HG02970 (cell line): ENCODE data around the gene KIF22.

Source experiments
- ATAC-seq: cut with Tn5 transposase; IDR thresholded peaks from one replicate; pipeline ENCODE4 v1.9.1; 2021; ENCODE audit warnings: mild to moderate bottlenecking, moderate library complexity, moderate number of reproducible peaks; ENCODE audit not compliant: unreplicated experiment, low FRiP score

KIF22 gene

GRCh38 chr16:29812754-29813643 is 22.4 kb downstream of the KIF22 start:
- no peak for ATAC-seq

GRCh38 chr16:29813644-29814562 is 23.4 kb downstream of the KIF22 start:
- no peak for ATAC-seq

GRCh38 chr16:29814592-29814991 is 24.0 kb downstream of the KIF22 start:
- no peak for ATAC-seq

GRCh38 chr16:29815032-29815721 is 24.6 kb downstream of the KIF22 start:
- ATAC-seq = no peak

- peak; percentile 64 for ATAC-seq
These were observed 25.5 kb downstream of the KIF22 start, which contains the start of gene PAGR1 for GRCh38 chr16:29815793-29816693. TSS of gene PAGR1 (plus strand) at chr16:29816152. CDS start at chr16:29816526, 374 bp downstream.

GRCh38 chr16:29816694-29817441 is 26.3 kb downstream of the KIF22 start:
- ATAC-seq = no peak

GRCh38 chr16:29818082-29818481 is 27.5 kb downstream of the KIF22 start:
- no peak for ATAC-seq

GRCh38 chr16:29819506-29819905 is 29.0 kb downstream of the KIF22 start:
- no peak for ATAC-seq

GRCh38 chr16:29820271-29820701 is 29.7 kb downstream of the KIF22 start, which contains the start of gene MVP:
TSS of gene MVP (plus strand) at chr16:29820462. CDS start at chr16:29830550, 10,088 bp downstream.
- no peak for ATAC-seq

GRCh38 chr16:29820730-29821642 is 30.4 kb downstream of the KIF22 start:
- no peak for ATAC-seq

GRCh38 chr16:29821643-29822115 is 31.1 kb downstream of the KIF22 start:
- no peak for ATAC-seq

GRCh38 chr16:29824589-29825144 is 34.1 kb downstream of the KIF22 start:
- ATAC-seq = no peak

- no peak for ATAC-seq
These were observed 34.8 kb downstream of the KIF22 start for GRCh38 chr16:29825145-29826044.

GRCh38 chr16:29826342-29826695 is 35.8 kb downstream of the KIF22 start:
- no peak for ATAC-seq

GRCh38 chr16:29830774-29831173 is 40.2 kb downstream of the KIF22 start:
- ATAC-seq = no peak

GRCh38 chr16:29831490-29831889 is 40.9 kb downstream of the KIF22 start:
- no peak for ATAC-seq
